NCI-H524 (cell line): ENCODE results near the gene SFT2D3.
A peak's percentile ranks its signal among the peaks of the same experiment; 100 is the strongest.

Experiments used
- DNase-seq, 2 experiments: peaks; one replicate each; lab custom pipeline; 2025; lab: John Stamatoyannopoulos, UW

The SFT2D3 gene

GRCh38 chr2:127701193-127701650 is at the start of gene SFT2D3:
TSS of gene SFT2D3 (plus strand) at chr2:127701497. CDS start at chr2:127701529, 32 bp downstream.
- peak; percentile 71 to 87 for DNase-seq

- DNase-seq, result no peak
Measured at GRCh38 chr2:127651971-127652550, 49.2 kb upstream of the SFT2D3 start.

GRCh38 chr2:127652786-127653357 is 48.4 kb upstream of the SFT2D3 start:
- DNase-seq, result no peak

GRCh38 chr2:127653421-127654083 is 47.7 kb upstream of the SFT2D3 start:
- DNase-seq, result no peak

- DNase-seq, result no peak
Measured at GRCh38 chr2:127654084-127654837, 47.0 kb upstream of the SFT2D3 start.

GRCh38 chr2:127654838-127655175 is 46.5 kb upstream of the SFT2D3 start:
- DNase-seq, result no peak

- peak; percentile 17 to 70 for DNase-seq
Measured at GRCh38 chr2:127655209-127656073, 45.9 kb upstream of the SFT2D3 start.

GRCh38 chr2:127656569-127657231 is 44.6 kb upstream of the SFT2D3 start:
- DNase-seq, result no peak

- DNase-seq, result no peak
Measured at GRCh38 chr2:127657232-127657595, 44.1 kb upstream of the SFT2D3 start.

GRCh38 chr2:127658146-127658545 is 43.2 kb upstream of the SFT2D3 start:
- no peak for DNase-seq

- DNase-seq, result peak in 1 of 2 experiments; percentile 35
Measured at GRCh38 chr2:127658641-127659407, 42.5 kb upstream of the SFT2D3 start.

GRCh38 chr2:127659408-127660290 is 41.6 kb upstream of the SFT2D3 start:
- DNase-seq, result no peak

- DNase-seq, result no peak
Measured at GRCh38 chr2:127660291-127660578, 41.1 kb upstream of the SFT2D3 start.

- DNase-seq, result no peak
Measured at GRCh38 chr2:127661072-127661649, 40.1 kb upstream of the SFT2D3 start.

- DNase-seq, result no peak
Measured at GRCh38 chr2:127661949-127662510, 39.3 kb upstream of the SFT2D3 start.

GRCh38 chr2:127662937-127663565 is 38.2 kb upstream of the SFT2D3 start:
- DNase-seq, result no peak

GRCh38 chr2:127663566-127664064 is 37.7 kb upstream of the SFT2D3 start:
- DNase-seq, result no peak
